GM19438 (cell line): ENCODE data around the gene PMS1.
"Not testable (repeated sequence)": the region's sequence is repeated elsewhere in the genome, so short reads cannot be mapped to it uniquely, and the experiment has no call there.

Experiments used
- ATAC-seq: cut with Tn5 transposase; IDR thresholded peaks from one replicate; pipeline ENCODE4 v1.9.1; 2021; ENCODE audit warnings: low read depth; ENCODE audit not compliant: unreplicated experiment

PMS1 gene

DNA sequence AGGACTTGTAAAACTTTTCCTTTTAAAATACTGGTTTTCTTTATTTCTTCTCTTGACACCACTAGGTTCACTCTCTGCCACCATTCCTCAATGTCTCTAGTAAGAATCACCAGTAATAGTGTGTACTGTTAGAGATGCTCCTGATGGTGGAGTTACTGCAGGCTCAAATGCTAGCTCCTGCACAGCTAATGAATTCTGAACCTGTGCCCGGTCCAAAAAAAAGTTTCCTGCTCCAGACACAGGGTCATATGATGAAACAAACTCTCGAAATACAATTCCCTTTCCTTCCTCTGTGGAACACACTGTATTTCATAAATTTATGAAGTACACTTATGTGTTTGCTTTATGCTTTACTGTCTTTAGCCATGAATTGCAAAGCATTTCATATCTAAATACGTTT lies 19.2 kb downstream of the PMS1 start:
- ATAC-seq, result no peak

DNA sequence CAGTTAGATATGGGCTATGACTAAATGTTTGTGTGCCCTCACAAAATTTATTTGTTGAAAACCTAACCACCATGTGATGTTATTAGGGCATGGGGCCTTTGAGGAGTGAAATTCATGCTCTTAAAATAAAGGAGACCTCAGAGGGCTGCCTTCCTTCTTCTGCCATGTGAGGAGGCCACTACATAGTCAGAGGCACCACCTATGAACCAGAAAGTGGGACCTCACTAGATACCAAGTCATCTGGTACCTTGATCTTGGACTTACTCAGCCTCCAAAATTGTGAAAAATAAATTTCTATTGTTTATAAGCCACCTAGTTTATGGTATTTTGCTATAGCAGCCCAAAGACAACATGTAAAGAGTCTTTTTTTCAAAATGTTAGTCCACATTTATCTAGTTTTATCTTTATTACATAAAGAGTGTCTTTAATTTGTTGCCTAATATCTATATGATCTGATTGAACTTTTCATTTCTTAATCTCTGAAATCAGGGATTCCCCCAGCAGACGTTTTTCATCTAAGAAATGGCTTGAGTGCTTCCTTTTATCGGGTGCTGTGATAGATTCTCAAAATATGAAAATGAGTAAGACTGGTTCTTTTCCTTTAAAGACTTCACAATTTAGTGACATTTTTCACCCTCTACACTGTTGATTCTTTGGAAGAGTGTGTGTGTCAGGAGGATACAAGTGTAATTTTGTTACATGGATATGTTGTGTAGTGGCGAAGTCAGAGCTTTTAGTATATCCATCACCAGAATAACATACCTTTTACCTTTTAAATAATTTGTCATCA lies 34.2 kb downstream of the PMS1 start:
- no peak for ATAC-seq

DNA sequence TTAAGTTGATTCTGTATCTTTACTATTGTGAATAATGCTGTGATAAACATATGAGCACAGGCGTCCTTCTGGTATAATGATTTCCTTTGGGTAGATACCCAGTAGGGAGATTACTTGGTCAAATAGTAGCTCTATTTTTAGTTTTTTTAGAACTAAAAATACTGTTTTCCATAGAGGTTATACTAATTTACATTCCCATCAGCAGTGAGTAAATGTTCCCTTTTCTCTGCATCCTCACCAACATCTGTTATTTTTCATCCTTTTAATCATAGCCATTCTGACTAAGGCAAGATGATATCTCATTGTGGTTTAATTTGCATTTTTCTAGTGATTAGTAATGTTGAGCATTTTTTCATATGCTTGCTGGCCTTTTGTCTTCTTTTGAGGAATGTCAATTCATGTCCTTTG lies 35.1 kb downstream of the PMS1 start:
- ATAC-seq, result no peak

DNA sequence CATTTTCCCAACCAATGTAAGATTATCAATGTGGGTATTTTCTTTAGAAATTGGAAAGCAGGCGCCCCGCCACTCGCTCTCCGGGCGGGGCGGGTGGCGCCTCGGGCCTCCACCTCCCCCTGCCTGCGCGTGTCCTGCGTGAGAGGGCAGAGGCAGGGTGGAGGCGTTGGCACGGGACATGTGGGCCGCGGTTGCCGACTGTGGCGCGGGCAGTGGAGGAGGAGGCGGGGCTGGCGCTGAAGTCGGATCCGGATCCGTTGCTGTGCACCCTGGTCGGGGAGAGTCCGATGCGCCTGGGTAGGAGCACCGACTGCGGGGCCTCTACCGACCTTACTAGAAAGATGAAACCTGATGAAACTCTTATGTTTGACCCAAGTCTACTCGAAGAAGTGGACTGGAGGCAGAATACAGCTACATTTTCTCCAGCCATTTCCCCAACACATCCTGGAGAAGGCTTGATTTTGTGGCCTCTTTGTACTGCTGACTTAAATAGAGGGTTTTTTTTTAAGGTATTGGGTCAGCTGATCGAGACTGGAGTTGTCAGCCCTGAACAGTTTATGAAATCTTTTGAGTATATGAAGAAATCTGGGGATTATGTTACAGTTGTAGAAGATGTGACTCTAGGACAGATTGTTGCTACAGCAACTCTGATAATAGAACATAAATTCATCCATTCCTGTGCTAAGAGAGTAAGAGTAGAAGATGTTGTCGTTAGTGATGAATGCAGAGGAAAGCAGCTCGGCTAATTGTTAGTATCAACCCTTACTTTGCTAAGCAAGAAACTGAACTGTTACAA lies 37.9 kb downstream of the PMS1 start:
- ATAC-seq, result no peak

DNA sequence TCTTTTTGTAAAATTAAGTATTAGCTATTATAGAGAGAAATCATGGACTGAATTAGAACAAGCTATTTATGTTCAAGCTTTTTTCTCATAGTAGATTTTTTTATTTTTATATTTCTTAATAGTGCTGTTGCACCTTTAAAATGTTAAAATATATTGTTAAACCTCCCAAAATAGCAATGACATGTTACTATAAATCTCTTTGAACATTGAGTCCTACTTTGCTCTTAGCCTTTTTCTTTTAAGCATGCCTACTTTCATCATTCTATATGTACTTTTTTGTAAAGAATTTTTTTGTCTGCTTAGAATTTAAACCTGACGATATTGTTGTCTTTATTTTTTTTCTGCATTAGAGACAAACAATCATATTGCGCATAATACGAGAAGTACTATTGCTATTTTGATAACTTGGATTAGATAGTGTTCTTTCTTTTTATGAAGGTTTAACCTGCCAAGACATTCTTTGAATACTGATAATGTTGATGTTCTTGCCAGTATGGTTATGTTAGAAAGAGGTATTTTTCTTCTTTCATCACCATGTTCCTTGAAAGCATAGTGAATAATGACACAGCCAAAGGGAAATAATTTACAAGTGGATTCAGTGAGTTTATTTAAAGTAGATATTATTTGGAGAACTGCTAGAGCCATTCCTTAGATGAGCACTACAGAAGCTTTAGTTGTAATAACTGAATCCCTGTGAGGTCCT lies 40.6 kb downstream of the PMS1 start:
- no peak for ATAC-seq

DNA sequence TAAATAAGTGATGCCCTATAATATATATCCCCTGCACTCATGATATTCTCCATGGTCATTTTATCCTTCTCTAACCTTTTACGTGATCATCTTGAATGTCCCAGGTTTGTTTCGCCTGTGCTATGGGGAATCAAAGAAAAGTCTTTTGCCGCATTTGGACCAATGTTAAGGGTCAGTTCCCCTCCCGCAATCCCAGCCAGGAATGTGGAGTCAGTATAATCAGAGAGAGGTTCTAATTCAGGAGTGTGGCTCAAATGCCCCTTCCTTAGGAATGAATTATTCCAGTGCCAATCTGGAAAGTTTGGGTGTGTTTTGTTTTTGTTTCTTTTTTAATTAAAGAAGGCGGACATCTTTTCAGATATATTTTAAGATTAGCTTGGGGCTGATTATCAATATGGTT lies 41.8 kb downstream of the PMS1 start:
- no peak for ATAC-seq

DNA sequence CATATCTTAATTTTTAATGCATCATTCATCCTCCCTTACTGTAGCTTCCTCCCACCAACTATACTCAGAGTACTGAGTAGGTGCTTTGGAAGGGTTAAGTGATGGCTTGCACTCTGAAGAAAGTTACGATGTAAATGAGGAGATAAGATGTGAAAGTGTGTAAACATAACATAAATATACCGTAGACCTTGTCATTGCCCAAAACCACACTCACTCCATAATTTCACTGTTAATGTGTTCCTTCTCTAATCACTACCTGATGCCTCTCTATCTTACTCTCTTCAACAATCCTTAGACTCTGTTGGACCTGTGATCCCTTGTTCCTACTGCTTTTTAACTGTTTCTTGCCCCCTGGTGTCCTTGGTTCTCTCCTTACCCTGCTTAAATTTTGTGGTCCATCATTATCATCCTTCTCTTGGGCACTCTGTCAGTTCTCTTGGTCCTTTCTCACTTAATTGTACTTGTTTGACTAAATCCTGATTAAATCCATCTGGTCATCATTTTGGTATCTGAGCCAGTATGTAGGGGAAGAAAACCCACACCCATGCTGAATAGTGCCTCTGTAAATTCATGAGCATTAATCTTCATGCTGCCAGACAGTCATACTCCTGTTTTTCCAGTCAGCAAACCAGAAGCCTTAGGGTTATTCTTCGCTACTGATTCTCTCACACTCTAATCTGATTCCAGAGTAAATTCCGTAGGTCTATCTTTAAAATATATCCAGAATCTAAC lies 45.0 kb downstream of the PMS1 start:
- ATAC-seq, result no peak

DNA sequence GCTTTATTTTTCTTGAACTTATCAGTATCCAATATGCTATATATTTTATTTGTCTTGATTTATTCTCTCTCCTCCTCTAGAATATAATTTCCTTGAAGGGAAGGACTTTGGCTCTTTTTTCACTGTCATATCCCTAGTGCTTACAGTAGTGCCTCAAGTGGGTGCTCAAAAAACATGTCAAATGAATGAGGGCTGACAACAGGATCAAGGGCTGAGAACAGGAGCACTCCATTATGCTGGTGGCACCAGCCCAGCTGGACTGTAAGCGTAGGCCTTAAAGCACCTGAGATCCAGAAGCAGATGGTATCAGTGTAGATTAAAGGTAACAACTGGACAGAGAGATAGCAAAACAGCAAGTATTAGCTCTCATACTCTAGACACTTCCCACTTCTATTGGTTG lies 46.3 kb downstream of the PMS1 start:
- ATAC-seq, result no peak

DNA sequence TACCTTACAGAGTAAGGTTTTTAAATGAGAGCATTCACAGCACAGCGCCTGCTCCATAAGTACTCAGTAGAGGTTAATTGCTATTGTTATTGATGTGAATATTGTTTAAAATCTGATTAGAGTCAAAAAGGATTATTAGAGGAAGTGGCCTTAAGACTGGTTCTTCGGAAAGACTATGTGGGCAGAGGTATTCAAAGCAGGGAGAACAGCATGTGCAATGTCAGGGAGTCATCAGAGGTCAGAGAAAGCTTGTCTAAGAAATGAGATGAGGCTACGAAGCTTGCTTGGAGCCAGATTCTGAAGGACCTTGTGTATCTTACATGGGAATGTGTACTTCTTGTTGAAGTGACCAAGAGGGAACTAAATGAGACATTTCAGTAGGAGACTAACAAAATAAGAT lies 49.8 kb downstream of the PMS1 start:
- ATAC-seq, result no peak

DNA sequence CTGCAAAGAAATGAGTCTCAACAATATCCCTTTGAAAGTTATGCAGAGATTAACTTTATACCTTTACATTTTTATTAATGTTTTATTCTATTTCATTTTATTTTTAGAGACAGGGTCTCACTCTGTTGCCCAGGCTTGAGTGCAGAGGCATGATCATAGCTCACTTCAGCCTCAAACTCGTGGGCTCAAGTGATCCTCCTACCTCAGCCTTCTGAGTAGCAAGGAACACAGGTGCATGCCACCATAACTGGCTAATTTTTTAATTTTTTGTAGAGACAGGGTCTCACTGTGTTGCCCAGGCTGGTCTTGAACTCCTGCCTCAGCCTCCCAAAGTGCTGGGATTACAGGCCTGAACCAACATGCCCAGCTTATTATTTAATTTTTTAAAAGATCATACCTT lies 50.4 kb downstream of the PMS1 start:
- ATAC-seq, result not testable (repeated sequence)

DNA sequence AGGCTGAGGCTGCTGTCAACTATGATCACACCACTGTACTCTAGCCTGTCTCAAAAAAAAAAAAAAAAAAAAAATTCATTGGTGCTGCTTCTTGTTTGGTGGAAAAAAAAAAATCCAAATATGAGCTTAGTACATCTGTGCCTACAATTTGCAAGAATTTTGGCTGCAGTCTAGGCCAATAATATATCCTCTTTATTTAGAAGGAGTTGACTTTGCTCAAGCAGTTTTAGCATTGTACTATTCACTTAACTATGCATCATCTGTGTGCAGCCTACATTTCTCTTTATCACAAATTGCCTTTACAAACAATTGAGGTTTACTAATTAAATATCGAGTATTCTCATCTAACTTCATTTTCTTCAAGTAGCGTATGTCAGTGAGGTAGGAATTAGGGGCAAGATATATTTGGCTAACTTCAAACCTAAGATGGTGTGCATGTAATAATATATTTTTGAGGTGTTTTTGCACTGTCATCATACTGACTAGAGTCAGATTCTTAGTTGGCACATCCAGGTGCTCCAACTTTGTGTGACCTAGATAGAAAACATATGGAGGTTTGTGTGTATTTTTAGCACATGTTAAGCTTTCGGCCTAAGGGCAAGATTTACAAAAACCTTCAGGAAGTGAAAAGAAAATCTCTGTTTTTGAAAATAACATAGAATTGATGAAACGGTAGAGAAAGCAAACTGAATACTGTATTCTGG lies 51.8 kb downstream of the PMS1 start:
- no peak for ATAC-seq

DNA sequence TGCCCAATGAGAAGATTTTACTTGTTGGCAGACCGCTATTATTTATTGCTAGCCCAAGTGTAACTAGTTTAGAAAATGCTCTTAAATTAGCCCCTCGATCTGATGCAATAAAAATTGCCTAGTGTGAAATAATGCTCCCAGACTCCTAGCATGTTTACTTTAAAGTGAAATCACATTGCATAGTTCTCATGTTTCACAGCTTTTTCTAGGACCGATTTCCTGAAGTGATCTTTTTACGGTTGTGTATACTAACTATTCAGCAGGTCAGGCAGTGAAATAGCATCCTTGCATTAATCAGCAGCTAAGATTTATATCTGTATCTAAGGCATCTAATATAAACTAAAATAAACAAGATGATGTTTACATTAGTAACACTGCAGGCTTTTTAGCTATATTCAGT lies 52.4 kb downstream of the PMS1 start:
- ATAC-seq, result no peak

DNA sequence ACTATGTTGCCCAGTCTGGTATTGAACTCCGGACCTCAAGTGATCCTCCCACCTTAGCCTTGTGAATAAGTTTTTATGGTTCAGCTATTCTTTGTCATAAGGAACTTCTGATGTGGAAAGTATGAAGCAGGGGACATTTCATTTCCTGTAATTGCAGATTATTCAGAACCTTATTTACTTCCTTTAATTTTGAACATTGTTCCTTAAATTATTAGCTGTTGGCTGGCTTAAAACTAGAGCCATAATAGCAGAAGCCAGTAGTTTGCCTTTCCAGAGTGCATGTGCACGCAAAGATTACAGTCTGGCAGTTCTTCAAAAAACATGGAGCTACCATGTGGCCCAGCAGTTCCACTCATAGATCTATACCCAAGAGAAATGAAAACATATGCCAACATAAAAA lies 53.1 kb downstream of the PMS1 start:
- ATAC-seq, result no peak

DNA sequence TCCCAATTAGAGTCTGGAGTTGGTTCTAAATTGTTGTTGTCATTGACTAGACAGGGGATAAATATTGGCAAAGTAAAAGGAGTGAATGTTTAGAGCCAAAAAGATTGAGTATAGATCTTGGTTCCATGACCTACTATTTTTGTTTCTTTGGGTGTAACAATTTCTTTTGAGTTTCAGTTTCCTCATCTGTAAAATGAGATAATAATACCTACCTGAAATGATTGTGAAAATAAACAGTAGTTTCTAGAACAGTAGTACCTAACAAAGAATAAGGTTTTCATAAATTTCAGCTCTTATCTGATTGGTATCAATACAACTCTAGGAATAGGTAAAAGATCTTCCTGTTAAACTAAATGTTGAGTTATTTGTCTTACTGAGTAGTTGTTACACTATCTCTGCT lies 56.8 kb downstream of the PMS1 start:
- ATAC-seq, result no peak

DNA sequence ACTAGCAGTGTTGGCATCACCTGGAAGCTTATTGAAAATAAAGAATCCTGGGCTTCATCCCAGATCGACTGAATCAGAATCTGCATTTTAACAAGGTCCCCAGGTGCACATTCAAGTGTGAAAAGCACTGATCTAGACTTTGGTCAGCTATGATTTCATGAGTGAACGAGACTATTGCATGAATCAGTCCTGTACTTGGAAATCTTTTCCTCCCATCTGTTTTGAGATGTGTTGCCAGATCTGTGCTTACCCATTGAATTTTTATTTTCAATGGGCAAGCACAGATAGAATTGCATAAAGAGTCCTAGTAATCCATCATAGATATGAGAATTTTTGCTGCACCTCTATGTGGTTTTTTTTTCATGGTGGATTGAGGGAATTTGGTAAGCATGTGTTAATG lies 64.0 kb downstream of the PMS1 start:
- ATAC-seq, result no peak

DNA sequence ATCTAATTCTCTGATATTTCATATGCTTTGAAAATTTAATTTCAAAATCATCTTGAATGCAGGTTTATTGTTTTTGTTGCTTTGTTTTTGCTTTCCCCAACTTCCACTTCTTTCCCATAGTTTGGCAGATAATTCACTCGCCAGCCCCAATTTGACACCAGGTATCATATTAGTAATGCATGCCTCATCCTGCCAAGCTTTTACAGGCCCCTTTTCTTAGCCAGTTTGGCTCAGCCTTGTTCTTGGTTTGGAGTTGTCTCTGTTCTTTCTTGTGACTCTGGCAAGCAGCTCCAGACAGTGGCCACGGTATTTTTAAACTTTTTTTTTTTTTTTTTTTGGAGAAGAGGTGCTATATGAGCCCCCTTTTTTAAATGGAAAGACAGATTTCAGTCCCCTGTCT lies 65.3 kb downstream of the PMS1 start:
- no peak for ATAC-seq

DNA sequence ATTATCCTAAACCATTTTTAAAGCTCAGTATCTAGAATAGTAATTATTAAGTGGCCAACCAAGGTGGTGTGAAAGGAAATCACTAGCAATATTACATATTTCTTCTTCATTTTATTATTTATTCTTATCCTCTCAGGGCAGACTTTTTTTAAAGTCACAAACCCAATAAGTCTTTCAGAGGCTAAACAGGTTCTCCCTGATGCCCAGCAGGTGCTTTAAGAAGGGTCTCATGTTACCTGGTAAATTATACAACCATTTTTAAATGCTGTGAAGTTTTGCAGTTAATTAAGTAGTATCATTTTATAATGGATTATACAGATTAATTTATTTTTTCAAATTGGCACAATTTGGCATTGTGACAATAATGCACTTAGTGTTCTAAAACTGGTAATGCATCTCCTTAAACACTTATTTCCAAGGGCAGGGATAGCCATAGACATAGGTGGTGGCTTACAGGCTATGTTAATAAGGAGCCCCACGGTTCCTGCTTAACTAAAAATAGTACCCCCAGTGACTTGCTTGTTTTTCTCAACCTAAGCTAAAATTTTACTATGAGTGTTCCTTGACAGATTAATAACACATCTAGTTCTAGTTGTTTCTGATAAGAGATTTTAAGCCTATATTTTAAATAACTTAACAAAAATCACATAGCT lies 67.0 kb downstream of the PMS1 start:
- no peak for ATAC-seq

DNA sequence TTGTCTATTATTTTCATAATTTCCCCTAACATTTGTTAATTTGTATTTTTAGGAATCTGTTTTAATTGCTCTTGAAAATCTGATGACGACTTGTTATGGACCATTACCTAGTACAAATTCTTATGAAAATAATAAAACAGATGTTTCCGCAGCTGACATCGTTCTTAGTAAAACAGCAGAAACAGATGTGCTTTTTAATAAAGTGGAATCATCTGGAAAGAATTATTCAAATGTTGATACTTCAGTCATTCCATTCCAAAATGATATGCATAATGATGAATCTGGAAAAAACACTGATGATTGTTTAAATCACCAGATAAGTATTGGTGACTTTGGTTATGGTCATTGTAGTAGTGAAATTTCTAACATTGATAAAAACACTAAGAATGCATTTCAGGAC lies 69.9 kb downstream of the PMS1 start:
- ATAC-seq, result no peak

DNA sequence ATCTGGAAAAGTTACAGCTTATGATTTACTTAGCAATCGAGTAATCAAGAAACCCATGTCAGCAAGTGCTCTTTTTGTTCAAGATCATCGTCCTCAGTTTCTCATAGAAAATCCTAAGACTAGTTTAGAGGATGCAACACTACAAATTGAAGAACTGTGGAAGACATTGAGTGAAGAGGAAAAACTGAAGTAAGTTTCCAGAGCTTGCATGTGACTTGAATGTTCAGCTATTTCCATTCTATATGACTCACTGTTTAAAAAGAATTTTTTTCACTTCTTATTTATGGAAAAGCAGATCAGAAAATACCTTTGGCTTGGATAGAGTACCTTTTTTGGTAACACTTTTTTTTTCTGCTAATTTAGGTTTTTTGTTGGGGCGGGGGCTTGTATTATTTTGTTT lies 70.7 kb downstream of the PMS1 start:
- no peak for ATAC-seq

DNA sequence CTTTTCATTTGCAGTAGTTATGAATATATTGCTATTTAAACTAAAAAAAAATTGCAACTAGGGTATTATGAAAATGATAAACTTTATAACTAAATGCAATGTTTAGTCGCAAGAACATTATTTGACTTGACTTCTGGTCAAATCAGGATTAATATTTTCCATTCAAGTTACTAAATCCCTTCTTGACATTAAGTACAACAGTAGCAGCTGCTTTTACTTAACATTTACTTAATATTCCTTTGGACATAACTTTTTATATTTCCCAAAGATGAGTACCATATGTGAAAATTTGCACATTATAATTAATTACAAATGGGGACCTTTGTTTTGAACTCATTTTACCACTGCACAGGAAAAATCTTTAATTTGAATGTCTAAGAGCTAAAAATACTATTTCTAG lies 74.0 kb downstream of the PMS1 start:
- no peak for ATAC-seq
